ENCODE measurements around the gene KIAA0513. TPM values are rescaled to one million over a fixed set of nuclear protein-coding genes. Genes with fewer than 3 reads are reported as not detected.

Gene KIAA0513
- total and polyA plus RNA-seq, 2 donors (not counting 3 experiments of a cell fraction or from before 2014, with no cell fraction given), result 1.8 to 4.3 TPM

GRCh38 chr16:84989749-84990620 lies 37.6 kb upstream of the KIAA0513 start:
- no peaks in the 10 kb centered on the region for H3K27me3 ChIP-seq (ENCODE audit: control insufficient read depth in 2 of 2, insufficient read depth in 2 of 2, low read length in 2 of 2)
- no peaks in the 10 kb centered on the region for H3K9me3 ChIP-seq (replicated peaks; ENCODE audit: control insufficient read depth, insufficient read depth, low read length)
- FAIRE-seq (no peak), DNase-seq (ENCODE audit: low read depth, low spot score) (no peak)
- peaks cover 23% of the 10 kb centered on the region for H3K79me2 ChIP-seq (ENCODE audit: control insufficient read depth, insufficient read depth, low read length)
- H3K4me3 ChIP-seq (replicated peaks in 1 of 3; ENCODE audit: insufficient read depth in 1 of 3, low read depth in 1 of 3, low read length in 3 of 3), result no peak overlapping the region
- dilution Hi-C loops (cut with MboI; ENCODE audit: extremely low pct_ligation_motif_present, low sequenced_read_pairs) (no loop called here), intact Hi-C loops (cut with micrococcal nuclease) (no loop called here)
- peaks cover 6 to 29% of the 10 kb centered on the region in 2 experiments for H3K36me3 ChIP-seq (ENCODE audit: control insufficient read depth in 2 of 2, extremely low read depth in 1 of 2, insufficient read depth in 2 of 2, low read length in 2 of 2)
- H3K9me1 ChIP-seq (replicated peaks; ENCODE audit: control insufficient read depth, extremely low read depth, insufficient read depth, low read length), result no peaks in the 10 kb centered on the region
- no peak overlapping the region for H3K27ac ChIP-seq (ENCODE audit: insufficient read depth, low read depth, low read length)
- POLR2A ChIA-PET, result no interaction called here
- no TSS peak for BruUV-seq (replicated peaks)
- CTCF ChIA-PET, result interaction anchor here (1.1 to 1.7 kb wide), 4 partner anchors 12 to 96 kb away, joined by 3 to 6 read pairs (median 4); no protein-coding TSS in a partner anchor
- TF ChIP-seq GATA2 (IDR thresholded peaks at IDR 0.05; ENCODE audit: insufficient read depth, insufficient read length, low read depth, low read length) (no peak), JUN (IDR thresholded peaks at IDR 0.05; ENCODE audit: borderline replicate concordance, insufficient read depth, insufficient read length, low read depth) (no peak)
- TF ChIP-seq, protein P1, sequence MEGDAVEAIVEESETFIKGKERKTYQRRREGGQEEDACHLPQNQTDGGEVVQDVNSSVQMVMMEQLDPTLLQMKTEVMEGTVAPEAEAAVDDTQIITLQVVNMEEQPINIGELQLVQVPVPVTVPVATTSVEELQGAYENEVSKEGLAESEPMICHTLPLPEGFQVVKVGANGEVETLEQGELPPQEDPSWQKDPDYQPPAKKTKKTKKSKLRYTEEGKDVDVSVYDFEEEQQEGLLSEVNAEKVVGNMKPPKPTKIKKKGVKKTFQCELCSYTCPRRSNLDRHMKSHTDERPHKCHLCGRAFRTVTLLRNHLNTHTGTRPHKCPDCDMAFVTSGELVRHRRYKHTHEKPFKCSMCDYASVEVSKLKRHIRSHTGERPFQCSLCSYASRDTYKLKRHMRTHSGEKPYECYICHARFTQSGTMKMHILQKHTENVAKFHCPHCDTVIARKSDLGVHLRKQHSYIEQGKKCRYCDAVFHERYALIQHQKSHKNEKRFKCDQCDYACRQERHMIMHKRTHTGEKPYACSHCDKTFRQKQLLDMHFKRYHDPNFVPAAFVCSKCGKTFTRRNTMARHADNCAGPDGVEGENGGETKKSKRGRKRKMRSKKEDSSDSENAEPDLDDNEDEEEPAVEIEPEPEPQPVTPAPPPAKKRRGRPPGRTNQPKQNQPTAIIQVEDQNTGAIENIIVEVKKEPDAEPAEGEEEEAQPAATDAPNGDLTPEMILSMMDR (IDR thresholded peaks at IDR 0.05; ENCODE audit: extremely low read depth in 1 of 2, insufficient read depth in 1 of 2, low read depth in 1 of 2, low read length in 2 of 2), result no peak
- no peak overlapping the region for H3K9ac ChIP-seq (replicated peaks; ENCODE audit: extremely low read depth, insufficient read depth, low read length)
- no peak overlapping the region for H2AFZ ChIP-seq (ENCODE audit: low read depth, low read length)
- no peak overlapping the region for H3K4me2 ChIP-seq (ENCODE audit: insufficient read depth, low read length)
- no peaks in the 10 kb centered on the region for H4K20me1 ChIP-seq (replicated peaks; ENCODE audit: control insufficient read depth, extremely low read depth, insufficient read depth, low read length)
- peaks cover 12% of the 10 kb centered on the region for H3K4me1 ChIP-seq (ENCODE audit: control insufficient read depth, extremely low read depth, insufficient read depth, low read length)

DNA sequence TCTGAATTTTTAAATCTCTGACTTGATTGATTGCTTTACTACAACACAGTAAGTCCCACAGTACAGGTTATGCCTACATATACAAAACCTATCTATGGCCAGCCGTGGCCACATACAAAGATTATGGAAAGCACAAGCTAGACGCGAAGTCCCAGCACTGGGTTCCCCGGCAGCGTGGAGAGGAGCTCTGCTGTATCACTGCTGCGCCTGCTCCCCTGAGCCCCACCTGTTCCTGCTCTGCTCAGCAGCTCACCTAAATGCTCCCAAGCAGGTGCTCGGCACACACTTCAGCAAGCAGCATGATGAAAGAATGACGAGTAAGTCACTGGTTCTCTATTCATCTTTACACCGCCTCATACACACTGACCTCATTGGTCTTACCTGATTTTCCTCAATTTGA lies 36.8 kb upstream of the KIAA0513 start:
- Histone ChIP-seq H3K27me3 (ENCODE audit: control insufficient read depth in 2 of 2, insufficient read depth in 2 of 2, low read length in 2 of 2) (no peaks in the 10 kb centered on the region), H3K9ac (replicated peaks; ENCODE audit: extremely low read depth, insufficient read depth, low read length) (no peak overlapping the region), H3K9me1 (replicated peaks; ENCODE audit: control insufficient read depth, extremely low read depth, insufficient read depth, low read length) (no peaks in the 10 kb centered on the region), H3K9me3 (replicated peaks; ENCODE audit: control insufficient read depth, insufficient read depth, low read length) (no peaks in the 10 kb centered on the region), H3K36me3 (ENCODE audit: control insufficient read depth in 2 of 2, extremely low read depth in 1 of 2, insufficient read depth in 2 of 2, low read length in 2 of 2) (peaks cover 6 to 29% of the 10 kb centered on the region in 2 experiments), H3K4me1 (ENCODE audit: control insufficient read depth, extremely low read depth, insufficient read depth, low read length) (peaks cover 19% of the 10 kb centered on the region), H3K27ac (ENCODE audit: insufficient read depth, low read depth, low read length) (no peak overlapping the region), H4K20me1 (replicated peaks; ENCODE audit: control insufficient read depth, extremely low read depth, insufficient read depth, low read length) (no peaks in the 10 kb centered on the region), H3K4me2 (ENCODE audit: insufficient read depth, low read length) (no peak overlapping the region), H3K79me2 (ENCODE audit: control insufficient read depth, insufficient read depth, low read length) (peaks cover 20% of the 10 kb centered on the region), H2AFZ (ENCODE audit: low read depth, low read length) (no peak overlapping the region), H3K4me3 (replicated peaks in 1 of 3; ENCODE audit: insufficient read depth in 1 of 3, low read depth in 1 of 3, low read length in 3 of 3) (no peak overlapping the region)
- dilution Hi-C loops (cut with MboI; ENCODE audit: extremely low pct_ligation_motif_present, low sequenced_read_pairs) (no loop called here), intact Hi-C loops (cut with micrococcal nuclease) (no loop called here)
- ChIA-PET POLR2A (no interaction called here), CTCF (interaction anchor here (1.1 kb wide), 1 partner anchor 20 kb away, joined by 3 read pairs; no protein-coding TSS in a partner anchor)
- DNase-seq (ENCODE audit: low read depth, low spot score) (no peak), FAIRE-seq (no peak)
- TF ChIP-seq FOS (IDR thresholded peaks at IDR 0.05; ENCODE audit: borderline replicate concordance, insufficient read depth, low read length), result no peak
- TF ChIP-seq EZH2 (IDR thresholded peaks at IDR 0.05; ENCODE audit: borderline replicate concordance, low read depth, low read length, severe bottlenecking), result no peak
- TF ChIP-seq GATA2 (IDR thresholded peaks at IDR 0.05; ENCODE audit: insufficient read depth, insufficient read length, low read depth, low read length), result no peak
- TF ChIP-seq MYC (IDR thresholded peaks at IDR 0.05; ENCODE audit: low read depth, low read length), result no peak
- TF ChIP-seq, protein P2, sequence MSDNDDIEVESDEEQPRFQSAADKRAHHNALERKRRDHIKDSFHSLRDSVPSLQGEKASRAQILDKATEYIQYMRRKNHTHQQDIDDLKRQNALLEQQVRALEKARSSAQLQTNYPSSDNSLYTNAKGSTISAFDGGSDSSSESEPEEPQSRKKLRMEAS (IDR thresholded peaks at IDR 0.05; ENCODE audit: insufficient read depth, insufficient read length), result no peak
- no peak for TF ChIP-seq POLR2AphosphoS5 (IDR thresholded peaks at IDR 0.05; ENCODE audit: insufficient read depth, low read depth, low read length)
- TF ChIP-seq POLR2A (IDR thresholded peaks at IDR 0.05; ENCODE audit: low read depth, low read length), result no peak
- no peak for TF ChIP-seq JUN (IDR thresholded peaks at IDR 0.05; ENCODE audit: borderline replicate concordance, insufficient read depth, insufficient read length, low read depth)
- TF ChIP-seq, protein P1 (IDR thresholded peaks at IDR 0.05; ENCODE audit: extremely low read depth in 1 of 2, insufficient read depth in 1 of 2, low read depth in 1 of 2, low read length in 2 of 2), result no peak
- no TSS peak for BruUV-seq (replicated peaks)

Data from endothelial cell of umbilical vein (primary cell).